ENCODE data around the gene TOLLIP.

The TOLLIP gene

GRCh38 chr11:1231396-1232020, 77.9 kb downstream of the TOLLIP start:
- ATAC-seq (replicated peaks) (no peak), DNase-seq (no peak)
- H3K9me3 Mint-ChIP-seq, result no peaks in the 10 kb centered on the region
- no peaks in the 10 kb centered on the region for H3K27me3 Mint-ChIP-seq
- no peaks in the 10 kb centered on the region for H3K4me1 Mint-ChIP-seq (ENCODE audit: low read depth in 2 of 2)
- H3K36me3 Mint-ChIP-seq (ENCODE audit: insufficient read depth), result no peaks in the 10 kb centered on the region
- H3K27ac Mint-ChIP-seq, result no peak overlapping the region
- no peak overlapping the region for H3K4me3 Mint-ChIP-seq

- Mint-ChIP-seq H3K9me3 (no peaks in the 10 kb centered on the region), H3K4me3 (no peak overlapping the region), H3K4me1 (ENCODE audit: low read depth in 2 of 2) (no peaks in the 10 kb centered on the region), H3K27ac (no peak overlapping the region), H3K27me3 (no peaks in the 10 kb centered on the region), H3K36me3 (ENCODE audit: insufficient read depth) (no peaks in the 10 kb centered on the region)
- DNase-seq, result no peak
- no peak for ATAC-seq (replicated peaks)
These were observed 78.7 kb downstream of the TOLLIP start for GRCh38 chr11:1230456-1231395.

GRCh38 chr11:1230121-1230455, 79.3 kb downstream of the TOLLIP start:
- no peaks in the 10 kb centered on the region for H3K36me3 Mint-ChIP-seq (ENCODE audit: insufficient read depth)
- H3K4me1 Mint-ChIP-seq (ENCODE audit: low read depth in 2 of 2), result no peaks in the 10 kb centered on the region
- DNase-seq, result no peak
- ATAC-seq (replicated peaks), result no peak
- no peaks in the 10 kb centered on the region for H3K9me3 Mint-ChIP-seq
- no peak overlapping the region for H3K27ac Mint-ChIP-seq
- H3K27me3 Mint-ChIP-seq, result no peaks in the 10 kb centered on the region
- H3K4me3 Mint-ChIP-seq, result no peak overlapping the region

GRCh38 chr11:1229471-1230120, 79.8 kb downstream of the TOLLIP start:
- ATAC-seq (replicated peaks), result no peak
- no peaks in the 10 kb centered on the region for H3K4me1 Mint-ChIP-seq (ENCODE audit: low read depth in 2 of 2)

GRCh38 chr11:1228921-1229451, 80.4 kb downstream of the TOLLIP start:
- Mint-ChIP-seq H3K27ac (no peak overlapping the region), H3K36me3 (ENCODE audit: insufficient read depth) (no peaks in the 10 kb centered on the region), H3K27me3 (peaks cover 0 to 3% of the 10 kb centered on the region in 2 donors), H3K4me1 (ENCODE audit: low read depth in 2 of 2) (no peaks in the 10 kb centered on the region), H3K4me3 (no peak overlapping the region), H3K9me3 (no peaks in the 10 kb centered on the region)
- no peak for DNase-seq
- ATAC-seq (replicated peaks), result no peak

More at GRCh38 chr11:1229471-1230120, 79.8 kb downstream of the TOLLIP start:
- no peak overlapping the region for H3K27ac Mint-ChIP-seq
- H3K36me3 Mint-ChIP-seq (ENCODE audit: insufficient read depth), result no peaks in the 10 kb centered on the region
- no peak for DNase-seq
- no peaks in the 10 kb centered on the region for H3K27me3 Mint-ChIP-seq
- no peak overlapping the region for H3K4me3 Mint-ChIP-seq
- no peaks in the 10 kb centered on the region for H3K9me3 Mint-ChIP-seq

GRCh38 chr11:1228101-1228821, 81.2 kb downstream of the TOLLIP start:
- ATAC-seq (replicated peaks) (no peak), DNase-seq (no peak)
- H3K27ac Mint-ChIP-seq, result no peak overlapping the region
- no peaks in the 10 kb centered on the region for H3K36me3 Mint-ChIP-seq (ENCODE audit: insufficient read depth)
- H3K4me1 Mint-ChIP-seq (ENCODE audit: low read depth in 2 of 2), result no peaks in the 10 kb centered on the region
- H3K9me3 Mint-ChIP-seq, result no peaks in the 10 kb centered on the region
- H3K27me3 Mint-ChIP-seq, result peaks cover 0 to 9% of the 10 kb centered on the region in 2 donors
- H3K4me3 Mint-ChIP-seq, result no peak overlapping the region

- no peak for ATAC-seq (replicated peaks)
- Mint-ChIP-seq H3K27me3 (peaks cover 0 to 9% of the 10 kb centered on the region in 2 donors), H3K9me3 (no peaks in the 10 kb centered on the region), H3K27ac (no peak overlapping the region), H3K36me3 (ENCODE audit: insufficient read depth) (no peaks in the 10 kb centered on the region), H3K4me1 (ENCODE audit: low read depth in 2 of 2) (no peaks in the 10 kb centered on the region), H3K4me3 (no peak overlapping the region)
- DNase-seq, result no peak
These were observed 81.8 kb downstream of the TOLLIP start for GRCh38 chr11:1227551-1228100.

- no peak for DNase-seq
- no peaks in the 10 kb centered on the region for H3K4me1 Mint-ChIP-seq (ENCODE audit: low read depth in 2 of 2)
These were observed 82.4 kb downstream of the TOLLIP start for GRCh38 chr11:1226986-1227550.

GRCh38 chr11:1226226-1226985, 83.0 kb downstream of the TOLLIP start:
- ATAC-seq (replicated peaks) (no peak), DNase-seq (no peak)
- peaks cover 0 to 13% of the 10 kb centered on the region in 2 donors for H3K27me3 Mint-ChIP-seq
- peaks cover under 1% of the 10 kb centered on the region for H3K36me3 Mint-ChIP-seq (ENCODE audit: insufficient read depth)
- no peaks in the 10 kb centered on the region for H3K4me1 Mint-ChIP-seq (ENCODE audit: low read depth in 2 of 2)
- H3K9me3 Mint-ChIP-seq, result no peaks in the 10 kb centered on the region
- no peak overlapping the region for H3K4me3 Mint-ChIP-seq
- no peak overlapping the region for H3K27ac Mint-ChIP-seq

More at GRCh38 chr11:1226986-1227550, 82.4 kb downstream of the TOLLIP start:
- no peaks in the 10 kb centered on the region for H3K9me3 Mint-ChIP-seq
- no peak overlapping the region for H3K27ac Mint-ChIP-seq
- ATAC-seq (replicated peaks), result no peak
- peaks cover 0 to 9% of the 10 kb centered on the region in 2 donors for H3K27me3 Mint-ChIP-seq
- no peaks in the 10 kb centered on the region for H3K36me3 Mint-ChIP-seq (ENCODE audit: insufficient read depth)
- no peak overlapping the region for H3K4me3 Mint-ChIP-seq

GRCh38 chr11:1225386-1226225, 83.8 kb downstream of the TOLLIP start:
- Mint-ChIP-seq H3K9me3 (no peaks in the 10 kb centered on the region), H3K4me1 (ENCODE audit: low read depth in 2 of 2) (no peaks in the 10 kb centered on the region), H3K36me3 (ENCODE audit: insufficient read depth) (peaks cover 3% of the 10 kb centered on the region), H3K4me3 (no peak overlapping the region), H3K27me3 (peaks cover 0 to 19% of the 10 kb centered on the region in 2 donors), H3K27ac (no peak overlapping the region)
- DNase-seq (no peak), ATAC-seq (replicated peaks) (no peak)

GRCh38 chr11:1224491-1225385, 84.7 kb downstream of the TOLLIP start:
- H3K36me3 Mint-ChIP-seq (ENCODE audit: insufficient read depth), result peaks cover 3% of the 10 kb centered on the region
- peaks cover 0 to 19% of the 10 kb centered on the region in 2 donors for H3K27me3 Mint-ChIP-seq
- no peak overlapping the region for H3K27ac Mint-ChIP-seq
- H3K4me1 Mint-ChIP-seq (ENCODE audit: low read depth in 2 of 2), result no peaks in the 10 kb centered on the region
- no peak overlapping the region for H3K4me3 Mint-ChIP-seq
- DNase-seq, result no peak
- H3K9me3 Mint-ChIP-seq, result no peaks in the 10 kb centered on the region
- no peak for ATAC-seq (replicated peaks)
